C4-2B (cell line): Measurements from ENCODE around the gene ATP12A.
A peak's percentile ranks its signal among the peaks of the same experiment; 100 is the strongest.

ENCODE experiments used
- CTCF ChIP-seq: fragments of 450-650 bp; conservative IDR thresholded peaks from 2 replicates; pipeline ENCODE4 v1.5.1; 2017; ENCODE audit warnings: mild to moderate bottlenecking
- ZFX ChIP-seq: fragments of 450-650 bp; IDR thresholded peaks from 2 replicates; pipeline ENCODE4 v1.6.1; 2017

- TF ChIP-seq CTCF (peak; percentile 100), ZFX (no peak)
Measured at GRCh38 chr13:24693862-24694471, 13.8 kb downstream of the ATP12A start.
